HG03139 (cell line): ENCODE results near the gene EEPD1.

Source experiments
- ATAC-seq: cut with Tn5 transposase; IDR thresholded peaks from one replicate; pipeline ENCODE4 v1.9.1; 2021; ENCODE audit not compliant: unreplicated experiment

EEPD1 gene

DNA sequence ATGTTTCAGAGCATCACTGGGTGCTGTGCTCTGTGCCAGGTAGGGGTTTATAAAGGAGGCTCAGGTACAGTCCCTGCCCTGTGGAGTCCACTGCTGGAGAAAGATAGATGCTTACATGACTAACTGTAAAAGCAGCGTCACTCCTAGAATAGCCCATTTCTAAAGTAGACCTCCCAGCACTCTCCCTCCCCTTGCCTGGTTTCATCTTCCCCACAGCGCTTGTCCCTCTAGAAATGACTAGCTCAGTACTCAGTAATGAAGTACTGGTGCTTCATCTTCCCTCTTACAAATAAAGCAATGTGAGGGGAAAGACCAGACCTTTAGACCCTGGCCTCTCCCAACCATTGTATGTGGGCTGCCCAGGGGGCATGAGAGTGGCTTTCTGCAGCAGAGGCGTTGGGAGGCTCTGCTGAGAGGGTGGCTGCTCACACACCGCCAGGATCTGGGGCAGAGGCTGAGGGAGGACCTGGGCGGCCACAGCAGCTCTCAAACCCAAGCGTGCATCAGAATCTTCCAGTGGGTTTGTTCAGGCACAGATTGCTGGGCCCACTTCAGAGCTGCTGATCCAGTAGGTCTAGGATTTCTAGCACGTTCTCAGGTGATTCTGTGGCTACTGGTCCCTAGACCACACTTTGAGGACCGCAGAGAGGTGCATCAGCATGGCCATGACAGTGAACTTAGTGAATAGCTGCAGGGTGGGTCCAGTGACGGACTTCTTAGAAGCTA is 126.3 kb downstream of the EEPD1 start:
- peak; percentile 59 for ATAC-seq

- ATAC-seq, result no peak
Observed at GRCh38 chr7:36279926-36280315, 126.9 kb downstream of the EEPD1 start.

DNA sequence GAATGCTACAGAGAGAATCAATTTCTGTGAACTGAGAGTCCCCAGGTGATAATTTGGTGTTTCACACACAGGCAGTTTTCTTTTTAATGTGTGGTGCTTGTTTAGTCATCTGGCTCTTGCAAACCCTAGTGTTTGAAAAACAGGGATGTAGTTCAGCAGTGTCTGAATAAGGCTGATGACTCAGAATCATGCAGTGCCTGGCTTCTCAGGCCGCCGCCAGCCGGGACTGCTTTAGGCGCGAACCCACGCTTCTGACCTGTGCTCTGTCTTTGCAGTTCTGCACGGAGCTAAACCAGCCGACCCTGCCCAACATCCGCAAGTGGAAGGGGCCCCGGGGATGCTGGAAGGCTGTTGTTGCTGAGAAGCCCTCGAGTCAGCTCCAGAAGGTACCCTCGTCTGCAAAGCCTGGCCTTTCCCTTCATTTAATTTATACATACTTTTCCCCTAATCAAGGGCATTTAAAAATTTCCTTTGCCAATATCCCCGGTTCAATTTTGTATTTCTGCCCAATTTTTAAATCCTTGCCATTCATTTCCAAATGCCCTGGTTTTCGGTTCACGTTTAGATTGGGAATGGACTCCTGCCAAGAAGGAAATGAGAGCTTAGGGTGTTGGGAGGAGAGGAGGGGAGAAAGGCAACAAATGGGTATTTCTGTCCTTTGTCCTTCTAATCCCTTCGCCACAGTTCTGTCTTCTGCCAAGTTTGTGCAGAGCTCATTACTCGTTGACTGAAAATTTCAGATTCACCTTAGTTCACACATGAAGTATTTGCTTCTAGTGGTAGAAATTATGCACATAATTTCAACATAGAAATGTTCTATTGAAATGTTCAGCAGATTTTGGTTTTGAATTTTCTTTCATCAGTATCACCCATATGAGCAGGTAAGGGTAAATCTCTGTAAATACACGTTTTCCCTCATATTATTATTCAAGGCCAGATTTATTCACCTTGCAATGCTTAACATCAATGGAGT is 128.1 kb downstream of the EEPD1 start:
- no peak for ATAC-seq

DNA sequence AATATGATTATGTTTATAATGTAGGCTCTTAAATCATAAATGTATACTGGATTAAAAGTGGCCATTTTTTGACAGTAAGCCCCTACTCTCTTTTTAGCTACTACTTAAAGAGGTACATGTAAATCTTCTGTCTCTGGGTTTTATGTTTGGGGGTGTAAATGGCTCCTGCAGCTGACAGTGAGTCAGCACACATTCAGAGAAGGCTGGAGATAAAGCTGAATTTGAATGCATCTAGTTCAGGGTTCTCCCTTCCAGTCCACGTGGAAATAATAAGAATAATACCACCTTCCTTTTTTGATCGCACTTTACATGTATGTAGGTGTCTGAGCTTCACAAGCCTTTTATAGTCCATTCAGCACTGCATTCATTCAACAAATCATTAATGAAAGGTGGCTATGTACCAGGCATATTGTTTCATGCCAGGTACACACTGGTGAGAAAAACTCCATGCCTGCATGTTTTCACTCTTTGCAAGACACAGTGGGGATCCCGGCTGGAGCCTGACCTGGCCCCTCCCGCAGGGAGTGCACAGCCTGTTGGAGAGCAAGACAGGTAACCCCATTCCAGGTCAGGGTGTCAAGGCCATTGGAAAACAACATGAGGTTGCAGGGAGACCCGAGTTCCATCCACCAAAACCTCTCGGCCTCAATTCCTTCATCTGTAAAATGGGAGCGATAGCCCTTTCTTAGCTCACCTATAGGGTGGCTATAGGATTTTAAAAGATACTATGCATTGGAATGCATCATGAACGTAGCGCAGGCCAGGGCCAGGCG is 129.1 kb downstream of the EEPD1 start:
- ATAC-seq, result no peak

- no peak for ATAC-seq
Observed at GRCh38 chr7:36283181-36283580, 130.1 kb downstream of the EEPD1 start.

DNA sequence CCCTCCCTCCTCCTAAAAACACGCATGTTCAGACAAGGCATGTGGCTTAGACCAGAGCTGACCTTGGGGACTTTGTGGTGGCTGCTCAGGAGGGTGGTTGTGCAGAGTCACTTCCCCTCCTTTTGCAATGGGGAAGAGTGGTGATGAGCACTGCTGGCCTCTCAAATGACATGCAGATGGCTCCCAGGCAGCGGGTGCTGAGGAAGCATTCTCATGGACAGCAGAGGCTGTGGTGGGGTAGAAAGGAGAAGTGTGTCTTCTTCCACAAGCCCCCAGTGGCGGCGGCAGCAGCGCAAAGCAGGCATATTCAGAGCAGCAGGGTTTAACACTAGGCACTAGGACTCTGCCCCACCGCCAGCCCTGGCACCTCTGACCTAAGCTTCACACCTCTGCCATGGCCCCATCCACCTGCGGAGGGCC is 130.7 kb downstream of the EEPD1 start:
- peak; percentile 47 for ATAC-seq

DNA sequence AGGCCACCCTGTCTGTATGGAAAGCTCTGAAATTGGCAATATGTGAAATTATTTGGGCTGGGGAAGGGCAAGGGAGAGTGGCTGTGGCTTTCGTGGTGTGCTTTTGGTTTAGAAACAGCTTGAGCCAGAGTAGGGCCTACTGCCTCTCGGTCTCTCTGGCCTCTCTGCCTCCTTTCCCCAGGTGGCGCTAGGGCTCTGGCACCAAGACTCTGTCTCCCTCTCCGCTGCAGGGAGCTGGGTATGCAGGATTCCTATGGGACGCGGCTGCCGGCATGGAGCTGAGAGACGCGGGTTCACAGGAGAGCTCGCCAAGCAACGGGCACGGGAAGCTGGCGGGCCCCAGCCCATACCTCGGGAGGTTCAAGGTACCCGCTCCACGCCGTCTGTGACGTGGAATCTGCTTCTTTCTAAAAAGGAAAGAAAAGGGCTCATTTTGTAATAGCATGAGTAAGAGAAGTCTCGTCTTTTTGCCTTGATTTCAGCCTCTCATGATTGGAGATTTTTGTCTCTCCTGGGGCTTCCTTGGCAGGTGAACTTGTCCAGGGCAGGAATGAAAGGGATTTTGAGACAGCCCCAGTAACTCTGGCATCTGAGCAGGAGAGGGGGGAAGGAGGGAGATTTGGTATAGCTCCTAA is 131.5 kb downstream of the EEPD1 start:
- no peak for ATAC-seq

GRCh38 chr7:36285276-36285675 is 132.2 kb downstream of the EEPD1 start:
- ATAC-seq, result no peak

DNA sequence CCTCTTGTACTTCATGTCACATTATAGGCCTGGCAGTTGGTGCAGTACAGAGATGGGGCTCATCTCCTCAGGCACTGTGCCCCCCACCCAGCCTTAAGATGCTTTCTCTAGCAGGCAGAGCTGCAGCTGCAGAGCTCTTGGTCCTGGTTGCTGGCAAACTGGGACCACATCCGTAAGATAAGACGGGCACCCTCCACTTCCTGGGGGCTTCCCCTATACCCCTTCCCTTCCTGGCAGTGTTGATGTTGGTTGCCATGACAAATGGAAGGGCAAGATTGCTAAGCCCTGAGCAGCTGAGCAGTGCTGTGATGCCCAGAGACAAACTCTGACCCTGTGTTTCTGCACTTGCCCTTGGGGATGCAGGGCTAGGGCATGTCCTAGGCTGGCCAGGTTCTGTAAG is 133.2 kb downstream of the EEPD1 start:
- no peak for ATAC-seq

- no peak for ATAC-seq
Observed at GRCh38 chr7:36286688-36287087, 133.6 kb downstream of the EEPD1 start.

GRCh38 chr7:36287371-36288241 is 134.6 kb downstream of the EEPD1 start:
- ATAC-seq, result peak; percentile 26

DNA sequence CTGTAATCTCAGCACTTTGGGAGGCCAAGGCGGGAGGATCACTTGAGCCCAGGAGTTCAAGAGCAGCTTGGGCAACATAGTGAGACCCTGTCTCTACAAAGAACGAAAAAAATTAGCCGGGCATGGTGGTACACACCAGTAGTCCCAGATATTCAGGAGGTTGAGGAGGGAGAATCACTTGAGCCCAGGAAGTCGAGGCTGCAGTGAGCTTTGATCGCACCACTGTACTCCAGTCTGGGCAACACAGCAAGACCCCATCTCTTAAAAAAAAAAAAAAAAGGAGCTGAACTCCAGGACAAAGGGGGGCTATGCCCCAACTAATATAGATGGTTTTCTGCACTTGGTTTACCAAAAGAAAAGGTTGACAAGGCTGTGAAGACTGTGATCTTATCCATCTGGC is 135.4 kb downstream of the EEPD1 start:
- ATAC-seq, result no peak

DNA sequence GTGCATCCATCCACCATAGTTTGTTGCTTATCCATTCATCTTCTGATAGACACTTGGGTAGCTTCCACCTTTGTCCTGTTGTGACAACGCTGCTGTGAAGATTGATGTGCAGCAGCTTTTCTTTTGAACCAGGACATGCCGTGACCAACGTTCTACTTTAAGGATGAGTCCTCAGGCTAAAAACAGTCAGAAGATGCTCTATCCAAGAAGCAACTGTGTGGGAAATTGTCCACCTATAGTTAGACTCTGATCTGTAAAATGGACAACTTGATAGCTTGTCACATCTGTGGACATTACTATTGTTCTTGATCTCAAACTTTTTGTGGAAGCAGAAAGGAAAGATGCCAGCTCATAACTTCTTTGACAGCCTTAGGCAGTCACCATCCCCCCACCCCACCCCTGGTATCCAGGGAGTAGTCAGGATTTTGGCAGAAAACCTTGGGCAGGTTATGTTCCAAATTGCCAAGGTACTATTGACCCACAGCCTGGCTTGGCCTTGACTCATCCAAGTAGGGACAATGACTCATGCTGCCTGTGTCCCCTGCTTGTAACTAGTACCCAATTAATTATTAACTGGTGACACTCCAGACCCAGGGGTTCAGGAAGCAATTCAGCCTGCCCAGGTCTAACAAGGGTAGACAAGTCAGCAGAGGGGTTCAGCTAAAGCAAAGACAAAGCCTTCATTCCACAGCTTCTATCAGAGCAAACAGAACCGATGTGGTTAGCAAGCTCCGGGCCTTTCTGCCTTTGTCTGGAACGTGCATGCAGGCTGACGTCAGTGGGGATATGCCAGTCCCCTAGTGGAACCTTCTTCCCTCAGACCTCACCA is 137.0 kb downstream of the EEPD1 start:
- ATAC-seq, result no peak

DNA sequence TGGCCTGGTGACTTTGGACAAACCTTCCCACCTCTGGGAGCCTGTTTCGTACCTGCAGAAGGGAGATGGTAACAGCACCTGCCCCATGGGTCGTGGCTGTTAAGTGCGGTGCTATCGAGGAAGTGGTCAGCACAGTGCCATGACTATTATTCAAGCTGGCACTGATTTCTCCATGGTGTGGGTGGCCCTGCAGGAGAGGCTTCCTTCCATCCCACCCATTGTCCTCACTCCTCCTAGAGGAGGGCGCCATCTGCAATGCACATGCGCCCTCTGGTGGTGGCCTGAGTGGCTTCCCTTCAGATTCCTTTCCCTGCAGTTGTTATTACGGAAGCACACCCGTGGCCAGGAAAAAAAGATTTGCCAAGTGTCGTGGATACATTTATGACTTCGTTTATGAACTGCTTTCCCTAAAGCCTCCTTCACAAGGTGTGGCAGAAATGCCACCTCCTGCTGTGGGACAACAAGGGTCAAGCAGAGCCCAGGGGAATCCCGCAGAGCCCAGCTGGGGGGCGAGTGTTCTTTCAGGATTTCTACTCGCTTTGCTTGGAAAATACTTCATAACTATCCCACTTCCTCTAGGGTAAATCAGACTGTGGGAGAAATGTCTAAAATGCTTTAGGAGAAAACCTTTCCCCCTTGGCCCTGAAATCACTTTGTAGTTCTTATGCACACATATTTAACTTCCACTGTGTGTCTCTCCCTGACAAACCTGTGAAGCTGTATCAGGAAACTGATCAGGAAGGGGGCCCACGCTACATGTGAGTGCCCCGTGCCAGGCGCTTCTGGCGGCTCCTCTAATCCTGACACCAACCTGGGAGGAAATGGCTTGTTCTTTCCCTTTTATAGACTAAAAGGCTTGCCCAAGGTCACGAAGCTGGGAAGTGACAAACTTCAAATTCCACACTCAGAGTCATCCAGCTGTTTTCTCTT is 138.6 kb downstream of the EEPD1 start:
- no peak for ATAC-seq

DNA sequence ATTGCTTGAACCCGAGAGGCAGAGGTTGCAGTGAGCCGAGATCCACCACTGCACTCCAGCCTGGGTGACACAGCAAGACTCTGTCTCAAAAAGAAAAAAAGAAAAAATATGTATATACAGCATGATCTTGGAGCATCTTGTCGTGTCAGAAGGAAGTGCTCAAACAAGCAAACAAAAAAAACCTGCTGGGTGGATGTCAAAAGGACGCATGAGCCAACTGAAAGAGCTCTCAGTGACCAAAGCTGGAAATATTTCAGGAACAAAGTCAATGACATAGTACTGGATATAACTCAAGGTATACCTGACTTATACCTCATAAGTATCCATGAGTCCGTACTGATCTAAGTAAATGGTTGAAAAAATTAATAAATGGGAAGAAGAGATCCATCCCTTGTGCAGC is 142.0 kb downstream of the EEPD1 start:
- ATAC-seq, result no peak

GRCh38 chr7:36296284-36296683 is 143.2 kb downstream of the EEPD1 start:
- no peak for ATAC-seq

DNA sequence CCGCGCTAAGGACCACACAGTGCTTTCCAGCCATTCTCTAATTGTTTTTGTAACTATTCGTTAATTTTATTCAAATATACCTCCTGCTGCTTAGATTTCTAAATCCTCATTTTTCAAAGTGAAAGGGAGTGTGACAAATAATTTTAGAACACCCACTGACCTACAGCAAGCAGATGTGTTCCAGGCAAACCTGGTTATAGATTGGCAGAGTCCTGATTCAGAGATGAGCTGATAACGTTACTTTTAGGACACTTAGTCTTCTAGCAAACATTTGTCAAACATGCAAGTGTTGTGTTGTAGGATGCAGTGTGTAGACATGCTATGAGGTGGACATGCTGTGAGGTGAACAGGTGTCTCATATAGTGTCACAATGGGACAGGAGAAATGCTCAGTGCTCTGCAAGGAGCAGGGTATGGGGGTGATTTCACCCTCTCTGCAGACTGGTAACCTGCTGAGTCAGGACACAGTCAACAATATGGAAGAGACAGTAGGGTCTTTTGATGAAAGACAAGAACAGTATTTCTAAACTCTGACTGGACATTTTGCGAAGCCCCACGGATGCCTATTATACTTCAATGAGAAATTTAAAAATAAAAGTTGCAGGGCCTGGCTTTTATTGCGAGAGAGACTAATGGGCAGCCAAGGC is 144.4 kb downstream of the EEPD1 start:
- ATAC-seq, result no peak

DNA sequence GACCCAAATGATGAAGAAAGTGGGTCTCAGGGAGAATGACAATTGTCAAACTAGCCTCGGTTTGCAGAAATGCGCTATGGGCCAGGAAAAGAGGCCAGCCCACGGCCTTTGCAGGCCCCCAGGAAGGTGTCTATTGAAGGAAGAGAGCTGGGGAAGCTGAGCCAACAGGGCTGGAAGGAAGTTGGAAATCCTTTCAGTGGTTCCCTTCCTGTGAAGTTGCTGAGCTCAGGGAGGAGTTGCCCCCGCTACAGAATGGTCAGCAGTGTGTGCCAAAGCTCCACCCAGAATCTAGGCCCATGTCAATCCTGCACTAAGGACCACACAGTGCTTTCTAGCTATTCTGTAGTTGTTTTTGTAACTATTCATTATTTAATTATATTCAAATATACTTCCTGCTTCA is 145.1 kb downstream of the EEPD1 start:
- no peak for ATAC-seq
